HuH-7.5 (cell line): ENCODE measurements around the gene MDM2.
A peak's percentile ranks its signal among the peaks of the same experiment; 100 is the strongest.
"Not testable (repeated sequence)": the region's sequence is repeated elsewhere in the genome, so short reads cannot be mapped to it uniquely, and the experiment has no call there.

Experiments used
- DNase-seq: peaks from one replicate; pipeline ENCODE4 v3.0.0; 2011; ENCODE audit warnings: low spot score

The MDM2 gene

DNA sequence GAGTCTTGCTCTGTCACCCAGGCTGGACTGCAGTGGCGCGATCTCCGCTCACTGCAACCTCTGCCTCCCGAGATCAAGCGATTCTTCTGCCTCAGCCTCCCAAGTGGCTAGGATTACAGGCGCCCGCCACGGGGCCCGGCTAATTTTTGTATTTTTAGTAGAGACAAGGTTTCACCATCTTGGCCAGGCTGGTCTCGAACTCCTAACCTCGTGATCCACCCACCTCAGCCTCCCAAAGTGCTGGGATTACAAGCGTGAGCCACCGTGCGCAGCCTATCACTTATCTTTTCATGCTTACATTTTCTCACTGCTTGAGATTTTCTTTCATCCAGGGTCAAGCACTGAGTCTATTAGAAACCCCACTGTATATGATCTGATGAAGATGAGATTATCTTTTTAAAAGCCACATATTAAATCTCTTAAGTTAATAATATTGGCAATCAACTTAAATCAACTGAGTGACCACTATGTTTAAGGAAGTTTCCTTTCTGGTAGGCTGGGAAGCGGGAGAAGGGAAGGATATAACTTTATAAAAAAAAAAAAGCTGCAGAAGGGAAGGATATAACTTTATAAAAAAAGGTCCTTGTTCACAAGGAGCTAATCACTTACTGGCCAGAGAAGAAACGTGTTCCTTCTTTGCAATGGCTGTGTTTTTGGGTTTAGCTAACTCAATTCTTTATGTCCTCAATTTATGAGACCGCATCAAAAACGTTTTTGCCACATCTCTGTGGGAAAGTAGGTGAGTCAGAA, 1.3 kb upstream of the MDM2 start:
- DNase-seq, result no peak

DNA sequence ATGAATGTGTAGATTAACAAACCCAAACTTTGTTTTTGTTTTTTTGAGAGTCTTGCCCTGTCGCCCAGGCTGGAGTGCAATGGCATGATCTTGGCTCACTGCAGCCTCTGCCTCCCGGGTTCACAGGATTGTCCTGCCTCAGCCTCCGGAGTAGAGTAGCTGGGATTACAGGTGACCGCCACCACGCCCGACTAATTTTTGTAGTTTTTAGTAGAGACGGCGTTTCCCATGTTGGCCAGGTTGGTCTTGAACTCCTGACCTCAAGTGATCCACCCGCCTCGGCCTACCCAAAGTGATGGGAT, 752 bp upstream of the MDM2 start:
- not testable (repeated sequence) for DNase-seq

DNA sequence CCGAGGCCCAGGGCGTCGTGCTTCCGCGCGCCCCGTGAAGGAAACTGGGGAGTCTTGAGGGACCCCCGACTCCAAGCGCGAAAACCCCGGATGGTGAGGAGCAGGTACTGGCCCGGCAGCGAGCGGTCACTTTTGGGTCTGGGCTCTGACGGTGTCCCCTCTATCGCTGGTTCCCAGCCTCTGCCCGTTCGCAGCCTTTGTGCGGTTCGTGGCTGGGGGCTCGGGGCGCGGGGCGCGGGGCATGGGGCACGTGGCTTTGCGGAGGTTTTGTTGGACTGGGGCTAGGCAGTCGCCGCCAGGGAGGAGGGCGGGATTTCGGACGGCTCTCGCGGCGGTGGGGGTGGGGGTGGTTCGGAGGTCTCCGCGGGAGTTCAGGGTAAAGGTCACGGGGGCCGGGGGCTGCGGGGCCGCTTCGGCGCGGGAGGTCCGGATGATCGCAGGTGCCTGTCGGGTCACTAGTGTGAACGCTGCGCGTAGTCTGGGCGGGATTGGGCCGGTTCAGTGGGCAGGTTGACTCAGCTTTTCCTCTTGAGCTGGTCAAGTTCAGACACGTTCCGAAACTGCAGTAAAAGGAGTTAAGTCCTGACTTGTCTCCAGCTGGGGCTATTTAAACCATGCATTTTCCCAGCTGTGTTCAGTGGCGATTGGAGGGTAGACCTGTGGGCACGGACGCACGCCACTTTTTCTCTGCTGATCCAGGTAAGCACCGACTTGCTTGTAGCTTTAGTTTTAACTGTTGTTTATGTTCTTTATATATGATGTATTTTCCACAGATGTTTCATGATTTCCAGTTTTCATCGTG, 612 bp downstream of the MDM2 start:
- DNase-seq, result peak; percentile 53

DNA sequence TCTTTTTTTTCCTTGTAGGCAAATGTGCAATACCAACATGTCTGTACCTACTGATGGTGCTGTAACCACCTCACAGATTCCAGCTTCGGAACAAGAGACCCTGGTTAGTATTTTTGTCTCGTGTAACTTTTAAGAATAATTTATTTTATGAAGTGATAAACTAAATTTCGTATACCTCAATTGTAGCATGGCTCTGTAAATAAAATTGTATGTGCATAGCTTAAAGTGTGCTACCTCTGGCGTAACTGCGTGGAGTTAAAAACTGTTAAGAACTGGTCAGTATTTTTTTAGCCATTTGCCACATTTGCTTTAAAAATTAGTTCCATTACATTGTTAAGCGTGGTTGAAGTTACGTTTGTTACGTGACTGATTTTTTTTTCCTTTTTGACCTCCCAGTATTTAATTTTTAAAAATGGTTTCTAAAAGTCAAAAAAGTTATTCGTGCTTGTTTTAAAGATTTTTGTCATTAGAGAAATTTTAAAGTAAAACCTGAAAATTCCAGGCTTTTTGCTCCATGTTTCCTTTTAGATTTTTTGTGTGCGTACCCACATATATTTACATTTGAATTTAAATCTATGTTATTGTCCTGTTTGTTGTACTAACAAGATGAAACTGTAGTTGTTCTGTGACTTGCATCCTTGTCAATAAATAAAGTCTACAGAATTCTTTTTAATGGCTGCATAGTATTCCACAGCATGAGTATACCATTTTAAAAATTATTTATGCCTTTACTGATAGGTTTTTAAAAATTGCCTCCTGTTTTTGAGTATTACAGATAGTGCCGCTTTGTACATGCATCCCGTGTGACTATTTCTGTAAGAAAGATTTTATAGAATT, 1.4 kb downstream of the MDM2 start:
- DNase-seq, result no peak

DNA sequence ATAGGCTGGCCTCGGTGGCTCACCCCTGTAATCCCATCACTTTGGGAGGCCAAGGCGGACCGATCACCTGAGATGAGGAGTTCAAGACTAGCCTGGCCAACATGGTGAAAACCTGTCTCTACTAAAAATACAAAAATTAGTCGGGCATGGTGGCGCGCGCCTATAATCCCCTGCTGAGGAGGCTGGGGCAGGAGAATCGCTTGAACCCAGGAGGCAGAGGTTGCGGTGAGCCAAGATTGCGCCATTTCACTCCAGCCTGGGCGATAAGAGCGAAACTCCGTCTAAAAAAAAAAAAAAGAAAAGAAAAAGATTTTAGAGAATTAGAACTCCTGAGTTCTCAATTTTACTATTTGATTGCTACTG, 2.0 kb downstream of the MDM2 start:
- not testable (repeated sequence) for DNase-seq

DNA sequence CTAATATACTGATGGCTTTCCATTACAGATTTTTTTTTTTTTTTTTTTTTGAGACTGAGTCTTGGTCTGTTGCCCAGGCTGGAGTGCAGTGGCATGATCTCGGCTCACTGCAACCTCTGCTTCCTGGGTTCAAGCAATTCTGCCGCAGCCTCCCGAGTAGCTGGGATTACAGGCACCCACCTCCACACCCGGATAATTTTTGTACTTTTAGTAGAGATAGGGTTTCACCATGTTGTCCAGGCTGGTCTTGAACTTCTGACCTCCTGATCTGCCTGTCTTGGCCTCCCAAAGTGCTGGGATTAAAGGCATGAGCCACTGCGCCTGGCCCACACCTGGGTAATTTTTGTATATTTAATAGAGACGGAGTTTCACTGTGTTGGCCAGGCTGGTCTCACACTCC, 3.6 kb downstream of the MDM2 start:
- DNase-seq, result not testable (repeated sequence)

DNA sequence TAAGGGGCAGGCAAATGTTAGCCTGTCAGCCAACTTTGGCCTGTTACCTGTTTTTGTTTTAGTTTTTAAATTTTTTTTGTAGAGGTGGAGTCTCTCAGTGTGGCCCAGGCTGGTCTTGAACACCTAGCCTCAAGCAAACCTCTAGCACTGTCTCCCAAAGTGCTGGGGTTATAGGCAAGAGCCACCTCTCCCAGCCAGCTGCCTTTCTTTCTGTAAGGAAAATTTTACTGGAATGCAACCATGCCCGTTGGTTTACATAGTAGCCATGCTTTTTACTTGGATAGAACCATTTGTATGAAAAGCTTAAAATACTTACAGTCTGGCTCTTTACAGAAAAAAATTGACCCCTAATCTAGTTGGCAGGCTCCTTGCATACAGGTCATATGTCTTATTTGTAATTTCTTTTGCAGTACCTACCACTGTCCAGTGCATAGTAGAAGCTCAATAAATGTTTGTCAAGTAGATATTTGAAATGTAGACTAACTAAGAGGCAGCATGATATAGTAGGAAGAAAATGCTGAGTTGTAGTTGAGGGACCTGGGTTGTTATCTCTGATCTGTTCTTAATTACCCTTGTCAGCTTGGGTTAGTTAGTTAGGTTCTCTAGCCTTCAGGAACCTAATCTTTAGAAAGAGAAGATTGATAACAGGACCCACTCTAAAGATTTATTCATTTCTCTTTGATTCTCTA, 4.7 kb downstream of the MDM2 start:
- DNase-seq, result no peak

DNA sequence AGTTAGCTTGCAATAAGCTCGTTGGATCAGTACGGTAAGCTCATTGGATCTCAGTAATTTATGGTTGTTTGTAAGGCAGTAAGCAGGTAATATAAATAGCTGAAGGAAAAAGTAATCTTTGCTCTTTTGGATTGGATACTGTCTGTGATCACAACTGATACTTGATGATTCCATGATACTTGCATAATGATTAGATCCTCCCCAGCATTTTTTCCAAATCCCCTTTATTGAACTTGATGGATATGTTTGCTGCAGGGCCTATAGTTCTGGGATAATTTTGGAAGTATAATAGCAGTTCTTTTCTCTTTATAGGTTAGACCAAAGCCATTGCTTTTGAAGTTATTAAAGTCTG, 5.2 kb downstream of the MDM2 start:
- no peak for DNase-seq

DNA sequence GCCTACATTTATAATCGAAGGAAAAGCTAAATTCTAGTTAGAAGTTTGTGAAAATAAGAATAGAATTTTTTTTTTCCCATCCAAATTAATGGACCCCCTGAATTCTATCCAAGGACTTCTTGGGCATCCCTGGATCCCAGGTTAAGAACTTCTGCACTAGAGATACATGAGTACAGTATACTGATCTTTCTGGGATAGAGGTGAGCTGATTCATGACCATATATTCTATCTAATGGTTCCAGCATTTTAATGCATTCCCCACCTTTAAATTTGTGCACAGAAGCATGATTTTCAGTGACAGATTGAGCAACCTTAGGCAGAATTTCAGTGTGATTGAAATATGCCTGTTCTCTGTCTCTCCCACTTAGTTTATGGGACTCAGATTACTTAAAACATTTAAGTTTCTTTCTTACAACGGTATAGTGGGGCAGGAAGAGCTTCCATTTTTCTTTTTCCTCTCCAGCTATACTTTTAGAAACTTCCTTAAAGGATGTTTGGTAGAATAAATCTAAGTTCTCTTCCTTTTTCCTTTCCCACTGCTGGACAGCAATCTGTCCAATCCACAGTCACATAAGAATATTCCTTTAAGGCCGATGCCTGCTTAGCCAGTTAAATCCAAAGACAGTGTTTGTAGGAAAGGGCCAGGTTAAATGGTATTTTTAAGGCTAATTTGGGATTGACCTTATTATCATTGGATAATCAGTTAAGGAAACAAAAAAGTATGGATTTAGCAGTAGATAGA, 6.7 kb downstream of the MDM2 start:
- DNase-seq, result no peak

DNA sequence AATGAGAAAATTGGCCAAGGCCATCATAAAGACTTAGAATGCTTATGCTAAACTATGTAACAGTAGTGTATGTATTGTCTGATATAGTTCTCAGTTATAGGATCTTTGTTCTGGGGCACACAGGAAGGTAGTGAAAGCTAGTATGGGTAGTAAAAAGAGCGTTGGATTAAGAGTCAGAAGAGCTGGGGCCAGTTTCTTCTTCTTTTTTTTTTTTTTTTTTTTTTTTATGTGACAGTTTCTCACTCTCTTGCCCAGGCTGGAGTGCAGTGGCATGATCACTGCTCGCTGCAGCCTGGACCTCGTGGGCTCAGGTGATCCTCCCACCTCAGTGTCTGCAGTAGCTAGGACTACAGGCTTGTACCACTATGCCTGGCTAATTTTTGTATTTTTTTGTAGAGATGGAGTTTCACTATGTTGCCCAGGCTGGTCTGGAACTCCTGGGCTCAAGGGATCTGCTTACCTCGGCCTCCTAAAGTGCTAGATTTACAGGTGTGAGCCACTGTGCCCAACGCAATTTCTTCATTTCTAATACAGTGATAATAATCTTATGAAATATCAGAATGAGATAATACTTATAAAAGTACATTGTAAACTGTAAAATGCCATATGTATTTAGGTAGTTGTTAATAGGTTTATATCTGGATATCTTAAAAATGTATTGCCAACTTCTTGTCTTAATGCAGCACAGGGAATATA, 7.4 kb downstream of the MDM2 start:
- DNase-seq, result no peak

DNA sequence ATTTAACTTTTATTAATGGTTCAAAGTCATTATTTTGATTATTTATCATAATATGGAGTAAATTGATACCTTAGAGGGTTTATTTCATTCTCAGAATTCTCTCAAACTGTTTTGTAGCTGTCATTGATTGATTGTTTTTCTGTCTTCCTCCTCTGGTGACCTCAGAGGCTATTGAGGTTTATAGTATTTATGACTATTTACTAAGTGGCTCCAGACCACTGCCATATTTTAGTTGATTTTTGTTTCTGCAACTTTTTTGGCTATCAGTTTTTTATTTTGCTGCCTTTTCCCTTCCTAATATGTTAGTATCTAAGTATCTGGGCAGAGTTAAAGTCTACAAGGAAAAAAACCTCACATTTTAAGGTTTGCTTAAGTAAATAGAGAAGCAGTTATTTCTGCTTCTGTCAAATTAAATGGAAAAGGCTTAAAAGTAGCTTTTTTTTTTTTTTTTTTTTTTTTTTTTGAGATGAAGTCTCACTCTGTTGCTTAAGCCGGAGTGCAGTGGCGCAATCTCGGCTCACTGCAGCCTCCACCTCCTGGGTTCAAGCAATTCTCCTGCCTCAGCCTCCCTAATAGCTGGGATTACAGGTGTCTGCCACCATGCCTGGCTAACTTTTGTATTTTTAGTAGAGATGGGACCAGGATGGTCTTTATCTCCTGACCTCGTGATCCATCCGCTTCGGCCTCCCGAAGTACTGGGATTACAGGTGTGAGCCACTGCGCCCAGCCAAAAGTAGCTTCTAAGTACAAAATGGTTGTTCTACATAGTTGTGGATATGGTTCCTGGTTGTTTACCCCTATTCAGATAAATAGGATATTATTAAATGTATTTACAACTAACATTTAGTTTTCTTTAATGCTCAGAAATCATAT, 8.2 kb downstream of the MDM2 start:
- no peak for DNase-seq

DNA sequence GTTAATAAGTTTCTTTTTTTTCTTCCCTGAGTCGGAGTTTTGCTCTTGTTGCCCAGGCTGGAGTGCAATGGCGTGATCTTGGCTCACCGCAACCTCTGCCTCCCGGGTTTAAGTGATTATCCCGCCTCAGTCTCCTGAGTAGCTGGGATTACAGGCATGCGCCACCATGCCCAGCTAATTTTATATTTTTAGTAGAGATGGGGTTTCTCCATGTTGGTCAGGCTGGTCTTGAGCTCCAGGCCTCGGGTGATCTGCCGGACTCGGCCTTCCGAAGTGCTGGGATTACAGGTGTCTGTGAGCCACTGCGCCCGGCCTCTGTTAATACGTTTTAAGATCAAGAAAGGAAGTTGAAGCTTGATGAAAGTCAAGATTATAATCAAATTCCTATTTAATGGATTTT, 11.5 kb downstream of the MDM2 start:
- not testable (repeated sequence) for DNase-seq

DNA sequence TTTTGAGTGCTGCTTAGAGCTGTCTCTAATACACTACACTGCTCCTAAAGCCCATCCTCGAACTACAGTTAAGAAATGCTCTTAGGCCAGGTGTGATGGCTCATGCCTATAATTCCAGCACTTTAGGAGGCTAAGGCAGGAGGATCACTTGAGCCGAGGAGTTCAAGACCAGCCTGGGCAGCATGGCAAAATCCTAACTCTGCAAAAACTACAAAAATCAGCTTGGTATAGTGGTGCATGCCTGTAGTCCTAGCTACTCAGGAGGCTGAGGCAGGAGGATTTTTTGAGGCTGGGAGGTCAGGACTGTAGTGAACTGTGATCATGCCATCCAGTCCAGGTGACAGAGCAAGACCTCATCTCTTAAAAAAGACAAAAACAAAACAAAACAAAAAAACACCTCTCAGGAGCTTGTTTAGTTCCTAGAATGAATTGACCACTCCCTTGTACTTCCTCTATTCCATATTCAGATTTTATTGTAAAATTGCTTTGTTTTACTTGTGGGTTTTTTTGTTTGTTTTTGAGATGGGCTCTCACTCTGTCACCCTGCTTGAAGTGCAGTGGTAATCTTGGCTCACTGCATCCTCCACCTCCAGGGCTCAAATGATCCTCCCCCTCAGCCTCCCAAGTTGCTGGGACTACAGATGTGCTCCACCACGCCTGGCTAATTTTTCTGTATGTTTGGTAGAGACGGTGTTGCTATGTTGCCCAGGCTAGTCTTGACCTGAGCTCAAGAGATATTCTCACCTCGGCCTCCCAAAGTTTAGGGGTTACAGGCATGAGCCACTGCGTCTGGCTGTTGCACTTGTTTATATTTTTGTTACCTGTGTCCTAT, 13.6 kb downstream of the MDM2 start:
- DNase-seq, result no peak

DNA sequence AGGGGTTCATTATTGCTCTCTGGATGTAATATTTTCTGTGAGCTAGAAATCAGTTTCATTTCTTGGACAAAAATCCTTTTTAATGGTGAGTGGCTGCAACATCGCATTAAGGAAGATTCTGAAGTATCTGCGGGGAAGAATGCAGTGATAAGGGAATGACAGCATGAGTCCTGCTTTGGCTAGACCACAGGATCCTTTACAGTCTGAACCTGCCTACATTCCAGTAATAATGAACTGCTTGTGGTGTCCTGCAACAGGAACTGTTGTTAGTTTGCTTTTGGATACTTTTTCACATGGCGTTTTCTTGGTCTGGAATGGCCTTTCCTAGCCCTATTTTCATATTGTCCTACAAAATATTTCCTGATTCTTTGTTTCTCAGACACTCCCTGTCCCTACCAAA, 15.7 kb downstream of the MDM2 start:
- no peak for DNase-seq

DNA sequence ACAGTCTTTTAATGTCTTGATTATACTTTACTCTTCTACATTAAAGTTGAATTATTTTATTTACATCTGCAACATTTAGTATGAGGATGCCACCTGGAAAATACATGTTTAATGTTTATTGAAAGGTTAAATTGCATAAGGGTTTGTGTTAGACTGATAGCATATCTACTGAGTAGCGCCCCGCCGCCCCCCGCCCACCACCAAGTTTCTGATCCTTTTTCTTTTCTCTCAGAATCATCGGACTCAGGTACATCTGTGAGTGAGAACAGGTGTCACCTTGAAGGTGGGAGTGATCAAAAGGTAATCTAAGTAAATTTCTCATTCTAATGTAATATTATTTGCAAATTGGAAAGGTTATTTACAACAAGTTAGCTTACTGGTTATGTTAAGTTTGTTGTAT, 16.2 kb downstream of the MDM2 start:
- DNase-seq, result no peak

DNA sequence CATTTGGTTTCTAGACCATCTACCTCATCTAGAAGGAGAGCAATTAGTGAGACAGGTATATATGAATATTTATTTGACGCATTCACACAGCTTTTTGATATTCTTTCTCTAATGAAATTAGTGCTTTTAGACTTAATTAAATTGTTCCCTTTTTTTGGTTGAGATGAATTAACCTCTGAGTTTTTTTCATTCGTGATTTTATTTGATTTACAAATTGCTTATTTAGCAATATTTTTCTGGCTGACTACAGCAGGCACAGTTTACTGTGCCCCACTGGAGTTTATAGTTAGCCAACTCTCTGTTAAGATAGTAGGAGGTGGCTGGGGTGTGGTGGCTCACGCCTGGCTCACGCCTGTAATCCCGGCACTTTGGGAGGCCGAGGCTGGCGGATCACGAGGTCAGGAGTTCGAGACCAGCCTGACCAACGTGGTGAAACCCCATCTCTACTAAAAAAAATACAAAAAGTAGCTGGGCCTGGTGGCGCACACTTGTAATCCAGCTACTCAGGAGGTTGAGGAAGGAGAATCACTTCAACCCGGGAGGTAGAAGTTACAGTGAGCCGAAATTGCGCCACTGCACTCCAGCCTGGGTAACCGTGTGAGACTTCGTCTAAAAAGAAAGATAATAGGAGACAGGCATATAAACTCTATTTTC, 16.7 kb downstream of the MDM2 start:
- no peak for DNase-seq

DNA sequence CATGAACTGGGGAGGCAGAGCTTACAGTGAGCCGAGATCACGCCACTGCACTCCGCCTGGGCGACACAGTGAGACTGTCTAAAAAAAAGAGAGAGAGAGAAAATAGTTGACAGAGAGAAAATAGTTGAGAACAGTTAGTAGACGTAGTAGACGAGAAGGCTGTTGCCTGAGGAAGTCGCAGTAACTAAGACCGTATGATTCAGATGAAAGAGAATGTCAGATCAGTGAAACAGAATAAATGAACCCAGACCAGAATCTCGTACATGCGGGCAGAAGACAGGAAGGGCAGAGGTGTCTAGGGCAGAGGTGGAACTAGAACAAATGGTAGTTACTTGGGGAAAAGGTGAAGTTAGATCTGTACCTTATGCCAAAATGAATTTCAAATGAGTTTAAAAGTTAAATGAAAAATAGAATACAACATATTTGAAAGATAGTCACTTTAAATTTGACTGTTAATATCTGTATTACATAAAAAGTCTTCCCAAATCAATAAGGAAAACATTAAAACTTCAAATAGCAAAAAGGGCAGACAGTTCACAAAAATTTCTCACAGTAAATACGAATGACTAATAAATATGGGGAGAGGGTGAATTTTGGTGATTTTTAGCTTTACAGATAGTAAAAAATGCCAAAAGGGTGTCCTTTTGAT, 17.7 kb downstream of the MDM2 start:
- no peak for DNase-seq
